K562 (cell line): ENCODE data around the gene XIRP1.

Experiments used
- CTCF ChIP-seq, 3 experiments: IDR thresholded peaks in 2 of 3; conservative IDR thresholded peaks in 1 of 3; 2 replicates each; pipeline ENCODE4 v1.5.1; 2011 to 2012; ENCODE audit warnings: low read length in 3 of 3, mild to moderate bottlenecking in 3 of 3, control low read depth in 2 of 3, improper control_type of control experiment in 1 of 3, inconsistent platforms in 1 of 3, low read depth in 1 of 3, mixed read lengths in 1 of 3, moderate library complexity in 1 of 3; ENCODE audit not compliant: insufficient read depth in 2 of 3
- ELF1 ChIP-seq: fragments of 200-800 bp; sonication (Bioruptor generic); IDR thresholded peaks from 2 replicates; pipeline ENCODE4 v1.6.1; 2016; ENCODE audit warnings: missing genetic modification characterization, missing compliant biosample characterization
- EP300 ChIP-seq: IDR thresholded peaks from 2 replicates; pipeline ENCODE4 v1.6.1; 2012; ENCODE audit warnings: low read length, improper control_type of control experiment
- JUNB ChIP-seq: fragments of 450-650 bp; formaldehyde crosslinking; conservative IDR thresholded peaks from 2 replicates; pipeline ENCODE4 v1.4.0; 2020; ENCODE audit warnings: mild to moderate bottlenecking
- MYC ChIP-seq, 2 experiments: fragments of 250-450 bp in 1 of 2; sonication (Bioruptor Pico) in 1 of 2; IDR thresholded peaks; 2 replicates each; pipeline versions ENCODE4 v1.5.1 to v1.6.1; 2012 to 2021; ENCODE audit warnings: low read depth in 2 of 2, borderline replicate concordance in 1 of 2, improper control_type of control experiment in 1 of 2, low read length in 1 of 2, mild to moderate bottlenecking in 1 of 2, moderate library complexity in 1 of 2
- POLR2A ChIP-seq: fragments of 450-650 bp; conservative IDR thresholded peaks from 2 replicates; pipeline ENCODE4 v1.6.1; 2016
- ZFP36 ChIP-seq: fragments of 150-350 bp; IDR thresholded peaks from 2 replicates; pipeline ENCODE4 v1.6.1; 2018; ENCODE audit warnings: low read length, low read depth; ENCODE audit not compliant: partially characterized antibody
- ZNF274 ChIP-seq: IDR thresholded peaks from 2 replicates; pipeline ENCODE4 v1.6.1; 2011; ENCODE audit warnings: low read depth, mild to moderate bottlenecking, low read length, moderate library complexity, borderline replicate concordance
- TF ChIP-seq, protein P1 (sequence below): sonication (generic); formaldehyde crosslinking; IDR thresholded peaks from 2 replicates; pipeline ENCODE4 v1.8.1; 2023; ENCODE audit warnings: mild to moderate bottlenecking, missing genetic modification reagents
- TF ChIP-seq, protein P2 (sequence below): fragments of 450-650 bp; IDR thresholded peaks from 2 replicates; pipeline ENCODE4 v1.6.1; 2018; ENCODE audit warnings: mild to moderate bottlenecking, low read depth; ENCODE audit not compliant: partially characterized antibody
- TF ChIP-seq, protein P3 (sequence below): fragments of 250-450 bp; sonication (Bioruptor Pico); IDR thresholded peaks from 2 replicates; pipeline ENCODE4 v1.5.0; 2021
- TF ChIP-seq, protein P4 (sequence below): fragments of 250-450 bp; sonication (Bioruptor Pico); IDR thresholded peaks from 2 replicates; pipeline ENCODE4 v1.5.0; 2020; ENCODE audit warnings: mild to moderate bottlenecking, borderline replicate concordance

GRCh38 chr3:39196671-39197356, 4.4 kb upstream of the XIRP1 start:
- TF ChIP-seq, protein P1, sequence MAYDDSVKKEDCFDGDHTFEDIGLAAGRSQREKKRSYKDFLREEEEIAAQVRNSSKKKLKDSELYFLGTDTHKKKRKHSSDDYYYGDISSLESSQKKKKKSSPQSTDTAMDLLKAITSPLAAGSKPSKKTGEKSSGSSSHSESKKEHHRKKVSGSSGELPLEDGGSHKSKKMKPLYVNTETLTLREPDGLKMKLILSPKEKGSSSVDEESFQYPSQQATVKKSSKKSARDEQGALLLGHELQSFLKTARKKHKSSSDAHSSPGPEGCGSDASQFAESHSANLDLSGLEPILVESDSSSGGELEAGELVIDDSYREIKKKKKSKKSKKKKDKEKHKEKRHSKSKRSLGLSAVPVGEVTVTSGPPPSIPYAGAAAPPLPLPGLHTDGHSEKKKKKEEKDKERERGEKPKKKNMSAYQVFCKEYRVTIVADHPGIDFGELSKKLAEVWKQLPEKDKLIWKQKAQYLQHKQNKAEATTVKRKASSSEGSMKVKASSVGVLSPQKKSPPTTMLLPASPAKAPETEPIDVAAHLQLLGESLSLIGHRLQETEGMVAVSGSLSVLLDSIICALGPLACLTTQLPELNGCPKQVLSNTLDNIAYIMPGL = no peak
- no peak for TF ChIP-seq EP300
- TF ChIP-seq, protein P2, sequence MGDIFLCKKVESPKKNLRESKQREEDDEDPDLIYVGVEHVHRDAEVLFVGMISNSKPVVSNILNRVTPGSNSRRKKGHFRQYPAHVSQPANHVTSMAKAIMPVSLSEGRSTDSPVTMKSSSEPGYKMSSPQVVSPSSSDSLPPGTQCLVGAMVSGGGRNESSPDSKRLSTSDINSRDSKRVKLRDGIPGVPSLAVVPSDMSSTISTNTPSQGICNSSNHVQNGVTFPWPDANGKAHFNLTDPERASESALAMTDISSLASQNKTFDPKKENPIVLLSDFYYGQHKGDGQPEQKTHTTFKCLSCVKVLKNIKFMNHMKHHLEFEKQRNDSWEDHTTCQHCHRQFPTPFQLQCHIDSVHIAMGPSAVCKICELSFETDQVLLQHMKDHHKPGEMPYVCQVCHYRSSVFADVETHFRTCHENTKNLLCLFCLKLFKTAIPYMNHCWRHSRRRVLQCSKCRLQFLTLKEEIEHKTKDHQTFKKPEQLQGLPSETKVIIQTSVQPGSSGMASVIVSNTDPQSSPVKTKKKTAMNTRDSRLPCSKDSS = no peak
- no peak for TF ChIP-seq ZFP36
- TF ChIP-seq, protein P3, sequence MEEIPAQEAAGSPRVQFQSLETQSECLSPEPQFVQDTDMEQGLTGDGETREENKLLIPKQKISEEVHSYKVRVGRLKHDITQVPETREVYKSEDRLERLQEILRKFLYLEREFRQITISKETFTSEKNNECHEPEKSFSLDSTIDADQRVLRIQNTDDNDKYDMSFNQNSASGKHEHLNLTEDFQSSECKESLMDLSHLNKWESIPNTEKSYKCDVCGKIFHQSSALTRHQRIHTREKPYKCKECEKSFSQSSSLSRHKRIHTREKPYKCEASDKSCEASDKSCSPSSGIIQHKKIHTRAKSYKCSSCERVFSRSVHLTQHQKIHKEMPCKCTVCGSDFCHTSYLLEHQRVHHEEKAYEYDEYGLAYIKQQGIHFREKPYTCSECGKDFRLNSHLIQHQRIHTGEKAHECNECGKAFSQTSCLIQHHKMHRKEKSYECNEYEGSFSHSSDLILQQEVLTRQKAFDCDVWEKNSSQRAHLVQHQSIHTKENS (CRISPR knock-in tag) = no peak
- TF ChIP-seq POLR2A = no peak
- TF ChIP-seq JUNB (CRISPR knock-in tag) = no peak
- TF ChIP-seq ELF1 (tag) = no peak
- TF ChIP-seq, protein P4, sequence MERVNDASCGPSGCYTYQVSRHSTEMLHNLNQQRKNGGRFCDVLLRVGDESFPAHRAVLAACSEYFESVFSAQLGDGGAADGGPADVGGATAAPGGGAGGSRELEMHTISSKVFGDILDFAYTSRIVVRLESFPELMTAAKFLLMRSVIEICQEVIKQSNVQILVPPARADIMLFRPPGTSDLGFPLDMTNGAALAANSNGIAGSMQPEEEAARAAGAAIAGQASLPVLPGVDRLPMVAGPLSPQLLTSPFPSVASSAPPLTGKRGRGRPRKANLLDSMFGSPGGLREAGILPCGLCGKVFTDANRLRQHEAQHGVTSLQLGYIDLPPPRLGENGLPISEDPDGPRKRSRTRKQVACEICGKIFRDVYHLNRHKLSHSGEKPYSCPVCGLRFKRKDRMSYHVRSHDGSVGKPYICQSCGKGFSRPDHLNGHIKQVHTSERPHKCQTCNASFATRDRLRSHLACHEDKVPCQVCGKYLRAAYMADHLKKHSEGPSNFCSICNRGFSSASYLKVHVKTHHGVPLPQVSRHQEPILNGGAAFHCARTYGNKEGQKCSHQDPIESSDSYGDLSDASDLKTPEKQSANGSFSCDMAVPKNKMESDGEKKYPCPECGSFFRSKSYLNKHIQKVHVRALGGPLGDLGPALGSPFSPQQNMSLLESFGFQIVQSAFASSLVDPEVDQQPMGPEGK = no peak
- no peak for TF ChIP-seq ZNF274
- no peak for TF ChIP-seq MYC (IDR thresholded peaks at IDR 0.05; ENCODE audit: low read depth, low read length)
- TF ChIP-seq MYC (CRISPR knock-in tag; IDR thresholded peaks at IDR 0.05; ENCODE audit: borderline replicate concordance, low read depth) = no peak
- TF ChIP-seq CTCF (IDR thresholded peaks at IDR 0.05 in 2 of 3, conservative IDR thresholded peaks at IDR 0.05 in 1 of 3; ENCODE audit: insufficient read depth in 2 of 3, low read depth in 1 of 3, low read length in 3 of 3) = no peak
